ENCODE measurements around the gene CDH4. TPM values are rescaled to one million over a fixed set of nuclear protein-coding genes. Genes with fewer than 3 reads are reported as not detected.

The CDH4 gene
- total RNA-seq, 1 experiment from 2014 or later: not detected

DNA sequence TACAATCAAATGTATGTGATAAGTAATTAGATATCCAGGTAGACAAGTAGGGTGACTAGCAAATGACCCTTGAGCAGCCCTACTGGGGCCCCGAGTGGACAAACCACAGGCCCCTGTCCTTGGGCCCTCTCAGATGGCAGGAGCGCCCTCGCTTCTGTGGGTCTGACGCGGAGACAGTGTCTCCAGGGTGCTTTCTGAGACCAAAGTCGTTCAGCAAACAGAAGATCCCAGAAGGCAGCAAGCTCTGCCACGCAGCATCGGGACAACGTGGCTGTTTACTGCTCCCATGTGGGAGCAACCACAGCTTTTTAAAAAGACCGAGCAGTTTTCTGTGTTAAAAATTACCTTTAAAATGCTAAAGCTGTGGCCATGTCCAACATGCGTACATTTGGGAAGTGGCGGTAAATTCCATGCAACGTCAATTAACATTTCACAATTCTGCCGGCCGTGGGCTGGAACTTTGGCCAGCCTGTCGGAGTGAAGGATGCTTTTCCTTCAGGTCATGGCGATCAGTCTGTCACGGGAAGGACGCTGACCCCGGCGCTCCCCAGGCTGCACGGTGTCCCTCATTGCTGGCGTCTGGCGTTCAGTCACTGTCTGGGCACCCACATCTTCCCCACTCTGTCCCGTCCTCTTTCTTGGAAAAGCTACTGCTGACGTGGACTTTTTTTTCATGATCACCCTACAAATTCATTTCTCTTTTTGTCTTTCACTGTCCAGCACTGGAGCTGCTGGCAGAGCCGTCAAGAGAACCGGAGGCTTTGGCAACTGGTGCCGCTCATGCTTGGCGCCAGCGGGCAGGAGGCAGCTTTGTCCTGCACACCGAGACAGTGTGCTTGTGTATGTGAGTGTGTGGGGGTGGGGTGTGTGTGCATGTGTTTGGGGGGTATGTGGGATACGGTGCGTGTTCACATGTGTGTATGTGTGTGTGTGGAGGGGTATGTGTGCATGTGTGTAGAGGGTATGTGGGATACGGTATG lies 293.1 kb downstream of the CDH4 start:
- BruUV-seq (replicated peaks): no TSS peak
- POLR2A ChIA-PET (ENCODE audit: unreplicated experiment): no interaction called here
- no peak for DNase-seq
- CTCF ChIA-PET: no interaction called here
- no peaks in the 10 kb centered on the region for H3K79me2 ChIP-seq (ENCODE audit: low read depth)
- no peaks in the 10 kb centered on the region for H3K36me3 ChIP-seq (ENCODE audit: low read depth)
- no peaks in the 10 kb centered on the region for H3K9me2 ChIP-seq (ENCODE audit: insufficient read depth)
- H3K27ac ChIP-seq: no peak overlapping the region
- intact Hi-C loops (cut with micrococcal nuclease; ENCODE audit: unreplicated experiment): no loop called here
- no peak overlapping the region for H3K4me2 ChIP-seq
- no peaks in the 10 kb centered on the region for H4K20me1 ChIP-seq (ENCODE audit: insufficient read depth)
- H3F3A ChIP-seq (ENCODE audit: insufficient read depth, low read depth): no peaks in the 10 kb centered on the region
- H3K4me1 ChIP-seq (replicated peaks; ENCODE audit: insufficient read depth): no peaks in the 10 kb centered on the region
- TF ChIP-seq, protein P1, sequence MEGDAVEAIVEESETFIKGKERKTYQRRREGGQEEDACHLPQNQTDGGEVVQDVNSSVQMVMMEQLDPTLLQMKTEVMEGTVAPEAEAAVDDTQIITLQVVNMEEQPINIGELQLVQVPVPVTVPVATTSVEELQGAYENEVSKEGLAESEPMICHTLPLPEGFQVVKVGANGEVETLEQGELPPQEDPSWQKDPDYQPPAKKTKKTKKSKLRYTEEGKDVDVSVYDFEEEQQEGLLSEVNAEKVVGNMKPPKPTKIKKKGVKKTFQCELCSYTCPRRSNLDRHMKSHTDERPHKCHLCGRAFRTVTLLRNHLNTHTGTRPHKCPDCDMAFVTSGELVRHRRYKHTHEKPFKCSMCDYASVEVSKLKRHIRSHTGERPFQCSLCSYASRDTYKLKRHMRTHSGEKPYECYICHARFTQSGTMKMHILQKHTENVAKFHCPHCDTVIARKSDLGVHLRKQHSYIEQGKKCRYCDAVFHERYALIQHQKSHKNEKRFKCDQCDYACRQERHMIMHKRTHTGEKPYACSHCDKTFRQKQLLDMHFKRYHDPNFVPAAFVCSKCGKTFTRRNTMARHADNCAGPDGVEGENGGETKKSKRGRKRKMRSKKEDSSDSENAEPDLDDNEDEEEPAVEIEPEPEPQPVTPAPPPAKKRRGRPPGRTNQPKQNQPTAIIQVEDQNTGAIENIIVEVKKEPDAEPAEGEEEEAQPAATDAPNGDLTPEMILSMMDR (conservative IDR thresholded peaks at IDR 0.05): no peak
- no peak for TF ChIP-seq EZH2 (IDR thresholded peaks at IDR 0.05; ENCODE audit: low read depth)
- H3K9me3 ChIP-seq (ENCODE audit: insufficient read depth, low read depth): no peaks in the 10 kb centered on the region
- H2AFZ ChIP-seq: no peak overlapping the region
- H3K27me3 ChIP-seq (ENCODE audit: insufficient read depth, low read depth): peaks cover 95% of the 10 kb centered on the region
- H3K4me3 ChIP-seq: no peak overlapping the region

GRCh38 chr20:61546641-61547040 lies 294.6 kb downstream of the CDH4 start:
- H3K27me3 ChIP-seq (ENCODE audit: insufficient read depth, low read depth): peaks cover 93% of the 10 kb centered on the region
- no peak overlapping the region for H3K4me2 ChIP-seq
- no peak overlapping the region for H3K27ac ChIP-seq
- H3K4me3 ChIP-seq: no peak overlapping the region
- TF ChIP-seq EZH2 (IDR thresholded peaks at IDR 0.05; ENCODE audit: low read depth): no peak
- TF ChIP-seq, protein P1 (conservative IDR thresholded peaks at IDR 0.05): no peak
- no peaks in the 10 kb centered on the region for H3F3A ChIP-seq (ENCODE audit: insufficient read depth, low read depth)
- no peaks in the 10 kb centered on the region; the same call in 1 of the 2 replicates for H3K9me3 ChIP-seq (ENCODE audit: insufficient read depth, low read depth)
- H4K20me1 ChIP-seq (ENCODE audit: insufficient read depth): no peaks in the 10 kb centered on the region
- H3K9me2 ChIP-seq (ENCODE audit: insufficient read depth): no peaks in the 10 kb centered on the region
- ChIA-PET POLR2A (ENCODE audit: unreplicated experiment) (no interaction called here), CTCF (no interaction called here)
- DNase-seq: no peak
- BruUV-seq (replicated peaks): no TSS peak
- H2AFZ ChIP-seq: no peak overlapping the region
- no peaks in the 10 kb centered on the region for H3K79me2 ChIP-seq (ENCODE audit: low read depth)
- H3K36me3 ChIP-seq (ENCODE audit: low read depth): no peaks in the 10 kb centered on the region
- intact Hi-C loops (cut with micrococcal nuclease; ENCODE audit: unreplicated experiment): no loop called here
- H3K4me1 ChIP-seq (replicated peaks; ENCODE audit: insufficient read depth): no peaks in the 10 kb centered on the region

- ChIA-PET POLR2A (ENCODE audit: unreplicated experiment) (no interaction called here), CTCF (no interaction called here)
- no peak for TF ChIP-seq EZH2 (IDR thresholded peaks at IDR 0.05; ENCODE audit: low read depth)
- TF ChIP-seq, protein P1 (conservative IDR thresholded peaks at IDR 0.05): no peak
- H2AFZ ChIP-seq: no peak overlapping the region
- H3K4me1 ChIP-seq (replicated peaks; ENCODE audit: insufficient read depth): no peaks in the 10 kb centered on the region
- no peak for DNase-seq
- no peaks in the 10 kb centered on the region; the same call in 1 of the 2 replicates for H3K9me3 ChIP-seq (ENCODE audit: insufficient read depth, low read depth)
- no peak overlapping the region for H3K4me2 ChIP-seq
- H3K9me2 ChIP-seq (ENCODE audit: insufficient read depth): no peaks in the 10 kb centered on the region
- no peaks in the 10 kb centered on the region for H3K79me2 ChIP-seq (ENCODE audit: low read depth)
- H3F3A ChIP-seq (ENCODE audit: insufficient read depth, low read depth): no peaks in the 10 kb centered on the region
- no peaks in the 10 kb centered on the region for H3K36me3 ChIP-seq (ENCODE audit: low read depth)
- intact Hi-C loops (cut with micrococcal nuclease; ENCODE audit: unreplicated experiment): no loop called here
- H3K27me3 ChIP-seq (ENCODE audit: insufficient read depth, low read depth): peaks cover 88% of the 10 kb centered on the region
- no peak overlapping the region for H3K27ac ChIP-seq
- H4K20me1 ChIP-seq (ENCODE audit: insufficient read depth): no peaks in the 10 kb centered on the region; the same call in 1 of the 2 replicates
- H3K4me3 ChIP-seq: no peak overlapping the region
- no TSS peak for BruUV-seq (replicated peaks)
Measured at GRCh38 chr20:61548069-61548468, 296.0 kb downstream of the CDH4 start.
